Neuronal stem cell (in vitro differentiated cells): ENCODE data around the gene SQSTM1.

Experiments
- DNase-seq: peaks from one replicate; pipeline ENCODE4 v3.0.0-alpha.2; 2013; ENCODE audit warnings: low spot score
- H2AFZ ChIP-seq: one replicate; pipeline ENCODE4 v1.6.1; 2013; ENCODE audit warnings: mild to moderate bottlenecking, low read length, inconsistent platforms
- H2AK5ac ChIP-seq: 2 replicates; pipeline ENCODE4 v1.6.1; 2013; ENCODE audit warnings: low read depth, mild to moderate bottlenecking, inconsistent platforms, low read length, moderate library complexity, mixed read lengths
- H2BK120ac ChIP-seq: 2 replicates; pipeline ENCODE4 v1.6.1; 2013; ENCODE audit warnings: low read depth, mild to moderate bottlenecking, inconsistent platforms, low read length, moderate library complexity, mixed read lengths
- H2BK12ac ChIP-seq: one replicate; pipeline ENCODE4 v1.6.1; 2013; ENCODE audit warnings: low read length, inconsistent platforms
- H2BK15ac ChIP-seq: 2 replicates; pipeline ENCODE4 v1.6.1; 2013; ENCODE audit warnings: mild to moderate bottlenecking, low read length, inconsistent platforms, mixed read lengths
- H2BK5ac ChIP-seq: one replicate; pipeline ENCODE4 v1.6.1; 2013; ENCODE audit warnings: inconsistent platforms, mild to moderate bottlenecking, low read length, moderate library complexity
- H3K14ac ChIP-seq: one replicate; pipeline ENCODE4 v1.6.1; 2013; ENCODE audit warnings: low read length, inconsistent platforms
- H3K18ac ChIP-seq: 2 replicates; pipeline ENCODE4 v1.6.1; 2013; ENCODE audit warnings: low read length, inconsistent platforms
- H3K23ac ChIP-seq: 2 replicates; pipeline ENCODE4 v1.6.1; 2013; ENCODE audit warnings: low read depth, mild to moderate bottlenecking, mixed read lengths, low read length, inconsistent platforms; ENCODE audit not compliant: poor library complexity
- H3K27ac ChIP-seq: replicated peaks from 3 replicates; pipeline ENCODE4 v1.5.1; 2013; ENCODE audit warnings: low read length, inconsistent platforms
- H3K27me3 ChIP-seq, 3 experiments: 2 replicates each; pipeline ENCODE4 v1.6.1; 2013; ENCODE audit warnings: low read length in 3 of 3, mild to moderate bottlenecking in 2 of 3, inconsistent platforms in 1 of 3, low read depth in 1 of 3, mixed read lengths in 1 of 3, moderate library complexity in 1 of 3; ENCODE audit not compliant: control insufficient read depth in 3 of 3, insufficient read depth in 3 of 3
- H3K36me3 ChIP-seq, 2 donors: replicated peaks in 1 of 2; 2 replicates each; pipeline ENCODE4 v1.6.1; 2013; ENCODE audit warnings: low read length in 2 of 2; ENCODE audit not compliant: control insufficient read depth in 2 of 2, insufficient read depth in 2 of 2
- H3K4ac ChIP-seq: 2 replicates; pipeline ENCODE4 v1.6.1; 2013; ENCODE audit warnings: inconsistent platforms, mild to moderate bottlenecking, low read length, moderate library complexity
- H3K4me1 ChIP-seq, 2 donors: 1 replicate in 1 of 2; 2 replicates in 1 of 2; pipeline ENCODE4 v1.6.1; 2013; ENCODE audit warnings: low read length in 2 of 2, low read depth in 1 of 2; ENCODE audit not compliant: control insufficient read depth in 2 of 2, insufficient read depth in 1 of 2
- H3K4me2 ChIP-seq: one replicate; pipeline ENCODE4 v1.6.1; 2013; ENCODE audit warnings: mild to moderate bottlenecking, low read length, inconsistent platforms; ENCODE audit not compliant: insufficient read depth, poor library complexity, severe bottlenecking
- H3K4me3 ChIP-seq, 2 donors: 2 replicates each; pipeline ENCODE4 v1.5.1; 2013; ENCODE audit warnings: low read length in 2 of 2, mild to moderate bottlenecking in 2 of 2, inconsistent platforms in 1 of 2, moderate library complexity in 1 of 2
- H3K79me1 ChIP-seq: one replicate; pipeline ENCODE4 v1.6.1; 2013; ENCODE audit warnings: low read depth, mild to moderate bottlenecking, inconsistent platforms, low read length, moderate library complexity
- H3K9ac ChIP-seq: one replicate; pipeline ENCODE4 v1.6.1; 2013; ENCODE audit warnings: mild to moderate bottlenecking, low read depth, low read length, inconsistent platforms; ENCODE audit not compliant: poor library complexity
- H3K9me3 ChIP-seq, 2 donors: replicated peaks in 1 of 2; 2 replicates each; pipeline versions ENCODE3 to v1.6.1; 2013; ENCODE audit warnings: low read length in 2 of 2, mild to moderate bottlenecking in 2 of 2, inconsistent platforms in 1 of 2, low read depth in 1 of 2, mixed read lengths in 1 of 2, moderate library complexity in 1 of 2; ENCODE audit not compliant: control insufficient read depth in 2 of 2, insufficient read depth in 1 of 2
- H4K8ac ChIP-seq: one replicate; pipeline ENCODE4 v1.6.1; 2013; ENCODE audit warnings: low read depth, mild to moderate bottlenecking, inconsistent platforms, low read length, moderate library complexity
- H4K91ac ChIP-seq: one replicate; pipeline ENCODE4 v1.6.1; 2013; ENCODE audit warnings: low read length, low read depth, mild to moderate bottlenecking, inconsistent platforms; ENCODE audit not compliant: poor library complexity
- WGBS, 2 donors: extraction: QIAGEN DNeasy Blood & Tissue Kit; methylation state at CpG; one replicate each; pipeline ENCODE4 v1.1.7; 2013; ENCODE audit warnings: missing lambda C conversion rate in 2 of 2, mixed read lengths in 1 of 2; ENCODE audit not compliant: insufficient read length in 2 of 2, insufficient replicate concordance in 1 of 2; ENCODE audit errors: extremely low coverage in 2 of 2; 5-methylcytosine and 5-hydroxymethylcytosine counted together

SQSTM1 gene

GRCh38 chr5:179872828-179873575 is 52.3 kb downstream of the SQSTM1 start:
- H3K9ac ChIP-seq = no peak overlapping the region
- WGBS, 2 donors = no CpG with 5 or more reads among the region's 14 CpGs
- H2AK5ac ChIP-seq = no peak overlapping the region
- DNase-seq = no peak
- peaks cover 50 to 86% of the 10 kb centered on the region in 2 donors for H3K36me3 ChIP-seq
- H3K4me3 ChIP-seq = no peak overlapping the region
- H3K4me2 ChIP-seq = no peak overlapping the region
- H4K8ac ChIP-seq = no peak overlapping the region
- H2BK5ac ChIP-seq = no peak overlapping the region
- no peaks in the 10 kb centered on the region for H3K27me3 ChIP-seq
- no peak overlapping the region for H2AFZ ChIP-seq
- H2BK120ac ChIP-seq = no peak overlapping the region
- H3K4me1 ChIP-seq = peaks cover 0 to 15% of the 10 kb centered on the region in 2 donors
- H3K9me3 ChIP-seq = no peaks in the 10 kb centered on the region
- H3K23ac ChIP-seq = no peak overlapping the region
- H4K91ac ChIP-seq = no peak overlapping the region
- no peak overlapping the region for H3K14ac ChIP-seq
- H2BK15ac ChIP-seq = no peak overlapping the region
- H2BK12ac ChIP-seq = no peak overlapping the region
- no peak overlapping the region for H3K27ac ChIP-seq
- H3K79me1 ChIP-seq = peaks cover 3% of the 10 kb centered on the region
- no peak overlapping the region for H3K18ac ChIP-seq
- no peak overlapping the region for H3K4ac ChIP-seq

DNA sequence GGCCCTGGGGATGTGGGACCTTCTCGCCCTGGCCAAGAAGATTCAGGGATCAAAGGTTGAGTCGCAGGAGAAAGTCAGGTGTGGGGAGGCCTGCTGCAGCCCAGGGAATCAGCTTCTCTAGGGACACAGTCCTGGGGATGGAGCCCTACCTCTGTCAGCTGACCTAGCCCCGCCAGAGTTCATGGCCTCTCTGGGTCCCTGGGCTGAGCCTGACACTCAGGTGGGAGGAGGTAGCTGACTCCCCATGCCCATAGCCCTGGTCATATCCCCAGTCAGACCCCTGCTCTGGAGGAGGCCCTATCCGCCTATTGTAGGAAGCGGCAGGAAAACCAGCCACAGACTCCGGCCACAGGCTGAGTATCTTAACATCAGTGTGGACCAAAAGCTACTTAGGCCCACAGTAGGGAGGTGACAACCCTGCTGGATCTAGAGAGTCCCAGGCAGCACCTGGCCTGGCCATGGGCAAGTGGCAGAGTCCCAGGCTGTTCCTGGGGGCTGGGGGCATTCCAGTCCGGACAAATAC is 52.9 kb downstream of the SQSTM1 start:
- Histone ChIP-seq H3K27ac (no peak overlapping the region), H3K4me1 (peaks cover 0 to 12% of the 10 kb centered on the region in 2 donors), H3K14ac (no peak overlapping the region), H2BK5ac (no peak overlapping the region), H3K18ac (no peak overlapping the region), H3K9me3 (no peaks in the 10 kb centered on the region), H2BK120ac (no peak overlapping the region), H2BK12ac (no peak overlapping the region), H2BK15ac (no peak overlapping the region), H3K4me3 (no peak overlapping the region), H3K27me3 (no peaks in the 10 kb centered on the region), H3K23ac (no peak overlapping the region), H3K36me3 (peaks cover 52 to 88% of the 10 kb centered on the region in 2 donors), H3K4ac (no peak overlapping the region), H3K4me2 (no peak overlapping the region), H3K9ac (no peak overlapping the region), H4K91ac (no peak overlapping the region), H3K79me1 (peaks cover 3% of the 10 kb centered on the region), H4K8ac (peak overlapping the region; percentile 10), H2AK5ac (no peak overlapping the region), H2AFZ (no peak overlapping the region)
- WGBS, 2 donors = no CpG with 5 or more reads among the region's 7 CpGs
- DNase-seq = no peak

DNA sequence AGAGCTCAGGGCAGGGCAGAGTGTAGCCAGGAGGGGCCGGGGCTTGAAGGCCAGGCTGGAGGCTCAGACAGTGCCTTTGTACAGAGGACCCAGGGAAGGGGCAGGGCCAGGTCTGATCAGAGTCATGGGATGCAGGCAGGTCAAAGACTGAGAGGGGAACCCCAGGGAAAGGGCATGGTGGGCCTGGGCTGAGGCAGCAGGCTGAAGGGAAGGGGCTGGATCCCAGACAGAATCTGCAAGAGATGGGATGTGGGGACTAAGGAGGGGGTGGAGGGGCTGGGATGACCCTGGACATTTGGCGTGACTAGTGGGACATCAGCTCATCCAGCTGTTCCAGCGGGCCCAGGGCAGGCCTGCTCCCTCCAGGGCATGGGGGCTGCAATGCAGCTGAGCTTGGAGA is 53.4 kb downstream of the SQSTM1 start:
- no peak for DNase-seq
- no peaks in the 10 kb centered on the region for H3K9me3 ChIP-seq
- no CpG with 5 or more reads among the region's 3 CpGs for WGBS, 2 donors
- no peak overlapping the region for H2BK120ac ChIP-seq
- no peak overlapping the region for H3K4me3 ChIP-seq
- no peak overlapping the region for H3K23ac ChIP-seq
- no peak overlapping the region for H3K27ac ChIP-seq
- no peak overlapping the region for H2AFZ ChIP-seq
- no peak overlapping the region for H2AK5ac ChIP-seq
- no peak overlapping the region for H3K9ac ChIP-seq
- peaks cover 54 to 91% of the 10 kb centered on the region in 2 donors for H3K36me3 ChIP-seq
- H4K8ac ChIP-seq = peak overlapping the region; percentile 10
- no peak overlapping the region for H2BK12ac ChIP-seq
- peaks cover 0 to 9% of the 10 kb centered on the region in 2 donors for H3K4me1 ChIP-seq
- peak overlapping the region; percentile 46 for H3K18ac ChIP-seq
- H3K4ac ChIP-seq = no peak overlapping the region
- H3K14ac ChIP-seq = no peak overlapping the region
- no peaks in the 10 kb centered on the region for H3K27me3 ChIP-seq
- no peak overlapping the region for H2BK5ac ChIP-seq
- H2BK15ac ChIP-seq = no peak overlapping the region
- no peak overlapping the region for H3K4me2 ChIP-seq
- no peak overlapping the region for H4K91ac ChIP-seq
- H3K79me1 ChIP-seq = peaks cover 3% of the 10 kb centered on the region

DNA sequence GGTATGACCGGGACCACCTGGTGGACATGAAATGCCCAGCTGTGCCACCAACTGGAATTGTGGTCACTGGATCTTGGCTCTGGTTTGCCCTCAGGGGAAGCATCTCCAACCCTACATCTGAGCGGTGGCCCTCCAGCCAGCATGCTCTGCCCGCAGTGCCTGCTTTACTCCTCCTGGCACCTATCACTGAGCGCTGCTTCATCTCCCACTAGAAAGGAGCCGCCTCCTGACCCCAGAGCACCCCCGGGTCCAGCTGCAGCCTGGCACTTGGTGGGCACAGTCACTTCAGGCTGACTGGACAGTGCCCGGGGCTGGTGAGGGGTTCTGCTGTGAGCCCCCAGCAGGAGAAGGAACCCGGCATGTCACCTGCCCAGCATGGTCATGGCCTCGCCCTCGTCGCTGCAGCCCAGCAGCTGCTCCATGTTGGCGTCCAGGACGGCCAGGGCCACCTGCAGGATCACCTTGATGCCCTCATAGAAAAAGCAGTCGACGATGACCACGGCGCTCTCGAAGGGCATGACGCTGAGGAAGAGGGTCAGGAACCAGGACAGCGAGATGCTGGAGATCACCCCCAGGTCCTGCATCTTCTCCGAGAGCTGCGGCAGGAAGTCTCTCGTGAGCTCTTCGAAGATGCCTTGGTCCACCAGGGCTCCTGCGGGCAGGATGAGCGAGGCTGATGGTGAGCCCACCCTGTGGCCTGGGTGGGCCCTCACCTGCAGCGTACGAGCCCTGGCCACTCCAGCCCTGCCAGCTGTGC is 54.0 kb downstream of the SQSTM1 start:
- Histone ChIP-seq H2AK5ac (no peak overlapping the region), H3K23ac (peak overlapping the region; percentile 20), H4K8ac (peak overlapping the region; percentile 5), H3K79me1 (peaks cover 1% of the 10 kb centered on the region), H4K91ac (no peak overlapping the region), H3K9ac (no peak overlapping the region), H2BK120ac (no peak overlapping the region), H3K4ac (no peak overlapping the region), H2BK5ac (no peak overlapping the region), H2AFZ (no peak overlapping the region), H3K27ac (no peak overlapping the region), H2BK12ac (no peak overlapping the region), H3K18ac (peak overlapping the region; percentile 22), H2BK15ac (no peak overlapping the region), H3K9me3 (no peaks in the 10 kb centered on the region), H3K4me3 (no peak overlapping the region), H3K36me3 (peaks cover 54 to 93% of the 10 kb centered on the region in 2 donors), H3K4me1 (peaks cover 0 to 3% of the 10 kb centered on the region in 2 donors), H3K14ac (peak overlapping the region; percentile 31), H3K27me3 (no peaks in the 10 kb centered on the region), H3K4me2 (no peak overlapping the region)
- WGBS, 2 donors = no CpG with 5 or more reads among the region's 28 CpGs
- no peak for DNase-seq
